Adrenal gland (tissue), 5 donors: ENCODE results near the gene SEC23B.

Experiments used
- CTCF ChIP-seq, 6 experiments: fragments of 450-650 bp in 4 of 6; fragments of 200-600 bp in 2 of 6; sonication (generic) in 1 of 6; IDR thresholded peaks; 1 replicate in 5 of 6; 2 replicates in 1 of 6; pipeline versions ENCODE4 v1.5.1 to v1.8.0; 2016 to 2021; ENCODE audit warnings: antibody characterized with exemption in 6 of 6, mild to moderate bottlenecking in 2 of 6, moderate library complexity in 1 of 6
- POLR2A ChIP-seq, 2 donors: fragments of 450-650 bp; IDR thresholded peaks; one replicate each; pipeline ENCODE4 v1.6.1; 2017; ENCODE audit warnings: antibody characterized with exemption in 2 of 2, mild to moderate bottlenecking in 2 of 2, moderate library complexity in 1 of 2
- donor health status: DM: no; HTN: no; CAD: no.

- TF ChIP-seq CTCF (IDR thresholded peaks at IDR 0.05) (no peak), POLR2A (IDR thresholded peaks at IDR 0.05) (no peak)
These were observed 46.0 kb downstream of the SEC23B start for GRCh38 chr20:18553746-18554145.
